Femur (tissue), 1 donor: Measurements from ENCODE around the gene KRTAP3-2.
A peak's percentile ranks its signal among the peaks of the same experiment; 100 is the strongest.
"Not testable (repeated sequence)": the region's sequence is repeated elsewhere in the genome, so short reads cannot be mapped to it uniquely, and the experiment has no call there.

Source experiments
- DNase-seq: peaks from one replicate; pipeline ENCODE4 v3.0.0-alpha.2; 2017

Gene KRTAP3-2

DNA sequence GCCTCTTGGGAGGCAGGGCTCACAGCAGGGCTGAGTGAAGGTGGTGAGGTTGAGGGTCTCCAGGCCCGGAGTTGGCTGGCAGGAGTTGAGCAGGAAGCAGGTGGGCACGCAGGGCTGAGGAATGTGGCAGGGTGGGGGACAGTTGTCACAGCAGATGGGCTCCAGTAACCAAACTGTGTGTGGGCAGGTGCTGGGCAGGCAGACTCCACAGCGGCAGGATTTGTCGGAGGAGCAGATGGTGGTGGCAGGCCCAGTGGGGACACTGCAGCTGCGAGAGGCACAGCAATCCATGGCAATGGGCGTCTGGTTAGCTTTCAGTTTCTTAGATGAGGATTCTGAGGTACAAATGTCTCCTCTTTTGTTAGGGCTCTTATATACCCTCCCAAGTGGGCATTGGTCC lies at the start of gene KRTAP3-2:
Gene KRTAP3-2, minus strand, starts transcription at position 344 of the 400 bp plus-strand sequence. Its CDS starts 53 bp downstream, at position 291.
- peak; percentile 28 for DNase-seq

DNA sequence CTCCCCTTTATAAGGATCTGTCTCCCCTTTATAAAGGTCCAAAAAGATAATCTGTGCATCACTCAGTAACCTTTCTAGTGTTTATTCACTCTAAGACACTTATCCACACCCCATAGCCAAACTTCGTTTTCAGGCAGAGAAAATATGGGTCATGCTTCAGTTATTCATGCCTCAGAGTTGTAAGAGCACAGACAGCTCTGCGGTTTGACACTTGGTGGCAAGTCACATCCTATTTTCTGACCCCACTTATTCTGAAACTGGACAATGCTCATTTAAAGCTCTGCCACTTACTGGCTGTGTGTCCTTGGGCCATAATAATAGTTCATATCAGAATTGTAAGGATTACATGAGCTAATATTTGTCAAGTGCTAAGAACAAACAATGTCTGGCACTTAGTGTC lies 49.4 kb upstream of the KRTAP3-2 start:
- no peak for DNase-seq

DNA sequence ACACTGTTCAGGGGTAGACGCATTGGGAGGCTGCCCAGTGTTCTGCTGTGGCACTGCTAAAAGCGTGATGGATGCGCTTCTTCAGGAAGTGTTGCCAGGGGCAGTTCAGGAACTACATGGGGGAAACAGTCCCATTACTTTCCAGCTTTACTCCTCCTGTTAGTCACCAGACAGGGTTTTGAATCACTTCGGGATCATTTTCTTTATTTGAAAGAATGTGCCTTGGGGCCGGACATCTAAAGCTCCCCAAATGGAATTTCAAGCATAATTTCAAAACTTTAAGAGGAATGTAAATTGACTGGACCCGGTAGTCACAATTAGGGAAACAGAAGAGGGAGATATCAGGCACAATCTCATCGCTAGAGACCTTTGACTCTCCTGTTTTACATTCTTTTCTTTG lies 48.7 kb upstream of the KRTAP3-2 start:
- no peak for DNase-seq

DNA sequence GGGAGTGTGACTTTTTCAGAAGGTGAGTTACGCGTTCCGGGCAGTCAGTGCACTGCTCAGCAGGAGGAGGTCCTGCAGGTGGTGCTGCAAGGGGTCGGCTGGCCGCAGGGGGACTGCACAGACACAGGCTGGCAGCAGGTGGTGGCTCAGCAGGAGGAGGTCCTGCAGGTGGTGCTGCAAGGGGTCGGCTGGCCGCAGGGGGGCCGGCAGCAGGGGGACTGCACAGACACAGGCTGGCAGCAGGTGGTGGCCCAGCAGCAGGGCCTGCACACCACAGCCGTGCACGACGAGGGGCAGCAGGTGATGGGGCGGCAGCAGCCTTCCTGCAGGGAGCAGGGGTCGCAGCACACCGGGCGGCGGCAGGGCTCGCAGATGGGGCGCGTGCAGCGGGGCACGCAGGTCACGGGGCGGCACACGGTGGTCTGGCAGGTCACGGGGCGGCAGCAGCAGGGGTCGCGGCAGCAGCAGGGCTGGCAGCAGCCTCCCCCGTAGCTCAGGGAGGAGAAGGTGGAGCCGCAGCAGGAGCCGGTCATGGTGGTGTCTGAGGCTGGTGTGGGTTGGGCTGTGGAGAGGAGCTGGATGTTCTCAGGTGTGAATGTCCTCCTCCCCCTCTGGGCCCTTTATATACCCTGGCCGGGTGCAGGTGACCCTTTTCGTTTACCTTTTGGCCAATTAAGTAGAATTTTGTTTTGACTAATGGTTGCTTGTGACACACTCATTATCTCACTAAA lies 47.2 kb upstream of the KRTAP3-2 start, which contains the start of gene KRTAP2-1:
Gene KRTAP2-1, minus strand, starts transcription at position 582 of the 731 bp plus-strand sequence. Its CDS starts 49 bp downstream, at position 533.
- not testable (repeated sequence) for DNase-seq

DNA sequence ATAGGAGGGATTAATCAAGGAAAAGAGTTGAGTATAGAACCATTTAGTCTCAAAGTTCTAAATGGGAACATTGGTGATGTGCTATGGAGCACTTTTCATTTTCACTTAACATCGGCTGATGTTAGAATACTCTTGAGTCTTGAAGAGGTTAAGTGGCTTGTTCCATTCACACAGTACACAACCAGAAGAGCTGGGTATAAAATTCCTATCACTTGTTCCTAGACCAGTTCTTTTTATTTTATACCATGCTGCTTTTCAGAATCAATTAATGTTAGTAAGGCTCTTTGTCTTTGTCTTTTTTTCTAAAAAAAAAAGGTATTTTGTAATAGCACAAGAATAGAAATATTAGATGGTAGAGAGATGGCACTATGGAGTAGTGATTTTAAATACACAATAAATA lies 43.2 kb upstream of the KRTAP3-2 start:
- no peak for DNase-seq

DNA sequence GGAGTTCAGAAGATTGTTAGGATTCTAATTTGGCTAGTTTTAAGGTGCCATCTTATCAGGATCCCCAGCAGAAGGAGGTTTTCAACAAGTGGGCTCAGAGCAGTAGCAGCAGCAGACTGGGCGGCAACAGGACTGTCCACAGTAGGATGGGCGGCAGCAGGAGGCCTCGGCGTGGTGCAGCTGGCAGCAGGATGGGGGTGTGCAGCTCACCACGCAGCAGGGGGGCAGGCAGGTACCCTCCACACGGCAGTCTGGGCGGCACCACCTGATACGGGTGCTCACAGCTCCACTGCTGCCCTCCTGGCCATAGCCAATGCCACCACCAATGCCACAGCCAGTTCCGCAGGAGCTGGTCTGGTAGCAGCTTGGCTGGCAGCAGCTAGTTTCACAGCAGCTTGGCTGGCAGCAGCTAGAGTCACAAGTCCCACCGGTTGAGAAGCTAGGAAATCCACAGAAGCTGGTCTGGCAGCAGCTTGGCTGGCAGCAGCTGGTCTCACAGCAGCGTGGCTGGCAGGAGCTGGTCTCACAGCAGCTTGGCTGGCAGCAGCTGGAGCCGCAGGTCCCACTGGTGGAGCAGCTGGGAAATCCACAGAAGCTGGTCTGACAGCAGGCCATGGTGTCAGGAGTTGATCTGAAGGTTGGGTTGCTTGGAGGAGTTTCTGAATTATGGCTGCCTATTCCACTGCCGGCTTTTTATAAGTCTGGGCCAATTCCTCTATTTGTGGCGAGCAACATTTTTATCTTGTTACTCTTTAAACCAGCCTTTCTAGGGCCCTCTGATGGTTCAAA lies 41.3 kb upstream of the KRTAP3-2 start, which contains the start of gene KRTAP1-1:
Gene KRTAP1-1, minus strand, starts transcription at position 668 of the 789 bp plus-strand sequence. Its CDS starts 53 bp downstream, at position 615.
- peak; percentile 59 for DNase-seq

DNA sequence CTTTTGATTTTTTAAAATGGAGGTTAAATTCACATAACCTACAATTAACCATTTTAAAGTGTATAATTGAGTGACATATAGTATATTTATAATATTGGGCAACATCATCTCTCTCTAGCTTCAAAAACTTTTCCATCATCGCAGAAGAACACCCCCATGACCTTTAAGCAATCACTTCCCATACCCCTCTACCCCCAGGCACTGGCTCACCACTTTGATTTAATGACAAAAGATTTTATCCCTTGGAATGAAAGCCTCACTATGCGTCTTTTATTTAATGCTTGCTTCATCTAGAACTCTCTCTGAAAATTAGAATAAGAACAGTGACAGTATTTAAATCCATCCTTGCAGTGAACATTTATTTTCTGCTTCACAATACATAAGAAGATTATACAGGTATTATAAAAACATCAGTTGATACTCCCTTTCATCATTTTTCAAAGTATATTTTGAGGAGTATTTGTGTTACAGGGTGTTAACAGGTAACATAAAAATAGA lies 38.2 kb upstream of the KRTAP3-2 start:
- DNase-seq = no peak

DNA sequence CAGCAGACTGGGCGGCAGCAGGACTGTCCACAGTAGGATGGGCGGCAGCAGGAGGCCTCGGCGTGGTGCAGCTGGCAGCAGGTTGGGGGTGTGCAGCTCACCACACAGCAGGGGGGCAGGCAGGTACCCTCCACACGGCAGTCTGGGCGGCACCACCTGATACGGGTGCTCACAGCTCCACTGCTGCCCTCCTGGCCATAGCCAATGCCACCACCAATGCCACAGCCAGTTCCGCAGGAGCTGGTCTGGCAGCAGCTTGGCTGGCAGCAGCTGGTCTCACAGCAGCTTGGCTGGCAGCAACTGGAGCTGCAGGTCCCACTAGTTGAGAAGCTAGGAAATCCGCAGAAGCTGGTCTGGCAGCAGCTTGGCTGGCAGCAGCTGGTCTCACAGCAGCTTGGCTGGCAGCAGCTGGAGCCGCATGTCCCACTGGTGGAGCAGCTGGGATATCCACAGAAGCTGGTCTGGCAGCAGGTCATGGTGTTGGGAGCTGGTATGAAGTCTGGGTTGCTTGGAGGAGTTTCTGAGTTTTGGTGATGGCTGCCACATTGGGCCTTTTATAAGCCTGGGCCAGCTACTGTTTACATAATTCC lies 34.7 kb upstream of the KRTAP3-2 start, which contains the start of gene KRTAP1-3:
Gene KRTAP1-3, minus strand, starts transcription at position 529 of the 590 bp plus-strand sequence. Its CDS starts 53 bp downstream, at position 476.
- DNase-seq = peak; percentile 38

DNA sequence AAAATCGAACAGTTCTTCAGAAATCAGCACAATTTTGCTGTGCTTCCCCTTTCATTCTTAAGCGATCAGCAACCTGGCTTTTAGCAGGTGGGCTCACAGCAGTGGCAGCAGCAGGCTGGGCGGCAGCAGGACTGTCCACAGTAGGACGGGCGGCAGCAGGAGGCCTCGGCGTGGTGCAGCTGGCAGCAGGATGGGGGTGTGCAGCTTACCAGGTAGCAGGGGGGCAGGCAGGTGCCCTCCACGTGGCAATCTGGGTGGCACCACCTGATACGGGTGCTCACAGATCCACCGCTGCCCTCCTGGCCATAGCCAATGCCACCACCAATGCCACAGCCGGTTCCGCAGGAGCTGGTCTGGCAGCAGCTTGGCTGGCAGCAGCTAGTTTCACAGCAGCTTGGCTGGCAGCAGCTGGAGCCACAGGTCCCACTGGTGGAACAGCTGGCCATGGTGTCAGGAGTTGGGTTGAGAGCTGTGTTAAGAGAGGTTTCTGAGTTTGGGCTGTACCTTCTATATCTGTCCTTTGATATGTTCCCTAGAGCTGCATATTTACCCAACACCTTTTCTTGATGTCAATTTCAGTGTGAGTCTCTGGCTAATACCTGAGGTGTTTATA lies 30.0 kb upstream of the KRTAP3-2 start, which contains the start of gene KRTAP1-4:
Gene KRTAP1-4, minus strand, starts transcription at position 563 of the 613 bp plus-strand sequence. Its CDS starts 117 bp downstream, at position 446.
- DNase-seq = no peak

DNA sequence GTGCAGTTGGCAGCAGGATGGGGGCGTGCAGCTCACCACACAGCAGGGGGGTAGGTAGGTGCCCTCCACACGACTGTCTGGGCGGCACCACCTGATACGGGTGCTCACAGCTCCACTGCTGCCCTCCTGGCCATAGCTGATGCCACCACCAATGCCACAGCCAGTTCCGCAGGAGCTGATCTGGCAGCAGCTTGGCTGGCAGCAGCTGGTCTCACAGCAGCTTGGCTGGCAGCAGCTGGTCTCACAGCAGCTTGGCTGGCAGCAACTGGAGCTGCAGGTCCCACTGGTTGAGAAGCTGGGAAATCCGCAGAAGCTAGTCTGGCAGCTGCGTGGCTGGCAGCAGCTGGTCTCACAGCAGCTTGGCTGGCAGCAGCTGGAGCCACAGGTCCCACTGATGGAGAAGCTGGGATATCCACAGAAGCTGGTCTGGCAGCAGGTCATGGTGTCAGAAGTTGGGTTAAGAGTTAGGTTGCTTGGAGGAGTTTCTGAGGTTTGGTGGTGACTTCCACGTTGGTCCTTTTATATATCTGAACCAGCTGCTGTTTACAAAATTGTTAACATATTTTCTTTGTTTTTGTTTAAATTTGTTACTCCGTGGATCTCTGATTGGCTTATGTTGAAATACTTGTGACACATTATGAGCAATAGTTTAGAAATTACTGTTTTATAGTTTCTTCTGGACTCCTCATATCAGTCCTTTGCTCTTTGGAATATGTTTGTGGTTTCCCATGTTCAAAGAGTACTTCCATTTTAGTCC lies 27.2 kb upstream of the KRTAP3-2 start, which contains the start of gene KRTAP1-5:
Gene KRTAP1-5, minus strand, starts transcription at position 494 of the 757 bp plus-strand sequence. Its CDS starts 53 bp downstream, at position 441.
- peak; percentile 34 for DNase-seq

DNA sequence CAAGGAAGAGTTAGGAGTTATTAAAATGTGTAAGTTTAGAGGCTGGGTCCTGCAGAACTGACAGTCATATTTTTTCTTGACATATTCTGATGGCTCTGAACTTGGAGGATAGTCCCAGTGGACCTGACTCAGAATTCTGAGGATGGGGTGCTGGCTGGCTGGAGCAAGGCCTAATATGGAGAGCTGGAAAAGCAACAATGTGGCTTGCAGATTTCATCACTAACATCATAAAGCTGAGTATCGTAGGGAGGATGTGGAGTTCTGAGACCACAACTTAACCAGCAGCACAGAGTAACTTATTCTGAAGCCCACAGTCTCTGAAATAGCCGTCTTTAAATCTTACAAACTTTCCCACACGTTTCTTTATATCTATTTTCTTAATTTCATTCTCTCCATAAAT lies 25.0 kb upstream of the KRTAP3-2 start:
- no peak for DNase-seq

DNA sequence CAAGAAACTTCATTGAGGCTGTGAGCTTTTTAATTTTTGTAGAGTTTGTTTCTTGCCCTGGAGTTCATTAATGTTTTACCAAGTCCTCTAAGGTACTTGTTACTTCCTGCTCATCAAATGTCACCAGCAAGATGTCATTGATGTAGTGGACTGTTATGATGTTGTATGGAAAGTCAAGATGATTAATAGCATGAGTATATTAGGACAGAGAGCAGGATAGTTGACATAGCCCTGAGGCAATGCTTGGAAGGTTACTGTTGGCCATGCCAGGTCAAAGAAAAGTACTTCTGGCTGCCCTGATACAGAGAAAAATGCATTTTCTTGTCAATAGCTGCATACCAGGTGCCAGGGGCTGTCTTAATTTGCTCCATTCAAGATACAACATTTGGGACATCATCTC lies 20.6 kb upstream of the KRTAP3-2 start:
- DNase-seq = no peak

DNA sequence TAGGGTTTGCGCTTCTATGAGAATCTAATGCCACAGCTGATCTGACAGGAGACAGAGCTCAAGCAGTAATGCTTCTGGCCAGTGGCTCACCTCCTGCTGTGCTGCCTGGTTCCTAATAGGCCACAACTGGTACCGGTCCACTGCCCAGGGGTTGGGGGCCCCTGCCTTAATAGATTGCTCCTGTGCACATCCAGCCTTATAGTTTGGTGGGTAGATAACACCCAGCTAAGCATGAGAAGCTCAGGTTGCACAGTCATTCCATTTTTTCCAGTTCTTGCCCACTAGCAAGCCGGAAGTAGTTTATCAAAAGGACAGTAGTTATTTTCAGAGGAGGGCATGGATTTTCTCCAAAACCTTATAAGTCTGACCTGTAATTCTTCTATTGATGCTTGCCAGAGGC lies 19.7 kb upstream of the KRTAP3-2 start:
- DNase-seq = no peak

DNA sequence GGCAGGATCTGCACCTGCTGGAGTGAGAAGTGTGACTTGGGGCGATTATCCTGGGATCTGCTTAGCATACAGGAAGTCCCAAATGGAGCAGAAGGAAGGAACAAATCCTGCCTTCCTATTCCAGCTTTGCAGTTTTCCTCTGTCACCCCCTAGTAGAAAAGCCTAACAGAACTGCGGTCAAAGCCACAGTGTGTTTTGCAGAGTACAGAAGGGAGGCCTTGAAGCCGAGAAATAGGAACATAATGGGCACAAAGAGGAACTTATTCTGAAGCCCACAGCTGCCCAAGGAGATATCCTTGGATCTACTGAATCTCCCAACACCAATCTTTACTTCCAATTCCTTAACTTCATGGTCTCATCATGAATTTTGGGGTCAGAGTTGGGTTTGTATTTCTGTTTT lies 18.8 kb upstream of the KRTAP3-2 start:
- no peak for DNase-seq

DNA sequence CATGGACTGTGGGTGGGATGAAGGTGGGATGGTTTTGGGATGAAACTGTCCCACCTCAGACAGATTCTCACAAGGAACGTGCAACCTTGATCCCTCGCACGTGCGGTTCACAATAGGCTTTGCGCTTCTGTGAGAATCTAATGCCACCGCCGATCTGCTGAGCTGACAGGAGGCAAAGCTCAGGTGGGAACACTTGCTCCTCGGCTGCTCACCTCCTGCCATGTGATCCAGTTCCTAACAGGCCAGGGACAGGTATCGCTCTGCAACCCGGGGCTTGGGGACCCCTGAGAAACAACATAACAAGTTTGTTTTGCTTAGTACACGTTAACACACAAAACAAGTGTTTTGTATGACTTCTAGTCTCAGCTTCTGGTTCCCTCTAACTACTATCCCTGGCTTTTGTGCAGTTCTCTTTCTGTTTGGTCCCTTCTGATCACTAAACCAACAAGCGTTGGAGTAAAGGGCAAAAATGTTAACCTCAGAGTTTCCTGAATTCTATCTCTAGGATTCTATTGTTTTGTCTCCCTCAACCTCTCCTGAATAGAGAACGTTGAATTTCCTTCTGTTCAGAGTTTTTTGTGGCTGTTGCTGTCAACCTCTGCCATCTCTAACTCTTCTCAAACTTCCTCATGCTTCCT lies 17.0 kb upstream of the KRTAP3-2 start:
- DNase-seq = no peak

DNA sequence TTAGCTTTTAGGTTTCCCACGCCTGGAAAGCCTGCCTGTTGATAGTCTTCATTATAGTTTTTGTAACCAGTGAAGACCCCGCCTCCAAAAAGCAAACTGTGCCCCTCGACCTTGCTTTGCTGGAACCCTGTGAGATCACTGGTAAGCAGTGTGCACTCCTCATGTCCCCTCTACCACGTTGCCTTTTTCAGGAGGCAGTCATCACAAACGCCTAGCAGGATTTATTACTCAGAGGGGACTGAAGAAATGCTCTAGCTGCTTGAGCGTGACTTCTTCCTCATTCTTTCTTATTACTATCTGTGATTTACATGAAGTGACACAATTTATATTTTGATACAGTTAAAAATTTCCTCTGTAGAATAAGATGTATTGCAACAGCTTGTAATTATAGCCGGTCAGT lies 15.7 kb upstream of the KRTAP3-2 start:
- DNase-seq = no peak

DNA sequence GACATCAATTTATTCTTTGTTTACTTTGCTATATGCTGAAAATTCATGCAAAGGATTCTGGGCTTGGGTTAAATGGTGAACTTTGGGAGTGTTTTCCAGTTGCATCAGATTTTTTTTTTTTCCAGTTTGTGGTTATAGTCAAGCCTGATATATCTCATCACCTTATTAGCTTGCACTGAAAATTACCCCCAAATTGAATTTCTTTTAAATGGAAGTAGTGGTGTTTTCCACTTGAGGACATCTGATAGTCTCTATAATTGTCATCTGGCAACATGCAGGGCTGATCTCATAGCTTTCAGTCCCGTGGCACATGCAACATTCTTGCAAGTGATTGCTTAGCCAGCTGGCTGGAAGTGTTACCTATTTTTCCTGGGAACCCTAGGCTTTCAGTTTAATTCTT lies 13.9 kb upstream of the KRTAP3-2 start:
- peak; percentile 27 for DNase-seq

DNA sequence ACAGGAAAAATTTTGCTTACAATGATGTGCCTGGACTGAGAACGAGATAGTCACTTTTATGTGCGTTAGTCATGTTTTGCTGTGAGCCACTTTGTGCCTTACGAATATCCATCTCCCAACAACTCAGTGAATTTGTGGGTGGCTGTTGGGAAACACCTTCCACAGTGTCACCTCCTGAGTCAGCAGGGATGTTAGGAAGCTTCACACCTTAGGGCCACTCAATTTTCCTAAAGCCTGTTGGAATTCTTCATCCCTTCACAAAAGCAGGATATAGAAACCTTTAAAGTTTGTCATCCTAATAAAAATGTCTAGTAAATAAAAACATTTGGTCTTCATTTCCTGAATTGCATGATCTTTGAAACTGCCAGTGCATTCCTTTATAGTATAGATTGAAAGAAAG lies 13.5 kb upstream of the KRTAP3-2 start:
- DNase-seq = no peak

DNA sequence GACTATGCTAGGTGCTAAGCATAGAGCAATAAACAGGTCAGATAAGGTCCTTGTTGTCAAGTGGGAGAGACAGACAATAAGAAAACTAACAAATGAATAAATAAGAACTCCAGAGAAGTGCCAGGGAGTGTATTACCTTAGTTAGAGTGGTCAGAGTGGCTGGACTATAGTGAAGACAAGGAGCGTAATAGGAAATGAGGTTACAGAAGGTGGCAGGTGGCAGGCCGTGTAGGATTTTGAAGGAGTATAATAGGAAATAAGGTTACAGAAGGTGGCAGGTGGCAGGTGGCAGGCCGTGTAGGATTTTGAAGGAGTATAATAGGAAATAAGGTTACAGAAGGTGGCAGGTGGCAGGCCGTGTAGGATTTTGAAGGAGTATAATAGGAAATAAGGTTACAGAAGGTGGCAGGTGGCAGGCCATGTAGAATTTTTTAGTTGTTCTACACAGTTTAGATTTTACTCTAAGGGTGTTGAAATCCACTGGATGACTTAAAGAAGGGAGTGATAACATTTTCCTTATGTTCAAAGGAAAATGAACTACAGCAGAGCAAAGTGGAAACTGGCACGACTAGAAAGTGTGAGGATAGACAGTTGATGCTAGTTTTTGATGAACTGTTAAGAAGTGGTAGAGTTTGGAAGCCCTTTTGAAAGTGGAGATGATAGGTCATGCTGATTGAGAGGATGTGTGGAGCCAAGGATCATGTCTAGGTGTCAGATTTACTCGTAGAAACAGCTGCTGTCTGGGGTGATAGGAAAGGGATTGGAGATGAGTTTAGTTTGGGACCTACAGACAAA lies 12.8 kb upstream of the KRTAP3-2 start:
- no peak for DNase-seq

DNA sequence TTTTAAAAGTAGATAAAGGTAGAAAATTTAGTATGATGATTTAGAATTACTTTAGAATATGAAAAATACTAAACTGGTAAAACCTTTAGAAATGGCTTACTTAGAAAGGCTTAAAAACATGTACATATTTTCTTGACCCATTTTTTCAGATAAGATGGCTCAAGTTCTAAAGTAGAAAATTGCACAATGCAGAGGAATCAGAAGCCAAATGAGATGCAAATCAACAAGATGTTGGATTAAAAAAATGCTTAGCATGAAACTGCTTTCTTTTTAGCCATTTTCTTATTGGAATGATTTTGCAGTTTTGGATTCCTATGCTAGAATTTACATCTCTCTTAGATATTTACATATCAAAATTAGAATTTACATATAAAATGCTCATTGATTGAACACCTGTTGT lies 10.7 kb upstream of the KRTAP3-2 start:
- DNase-seq = no peak
